Suprapubic skin (tissue), 4 donors: ENCODE results near the gene APH1B. TPM values are rescaled to one million over a fixed set of nuclear protein-coding genes. Genes with fewer than 3 reads are reported as not detected.

Experiments
- DNase-seq, 2 donors: peaks; one replicate each; pipeline ENCODE4 v3.0.0-alpha.2; 2019; ENCODE audit warnings: low spot score in 2 of 2
- H3K27ac ChIP-seq: fragments of 200-600 bp; sonication (generic); one replicate; pipeline ENCODE4 v1.5.1; 2019
- H3K27me3 ChIP-seq: fragments of 200-600 bp; sonication (generic); one replicate; pipeline ENCODE4 v1.5.1; 2019
- H3K36me3 ChIP-seq: fragments of 200-600 bp; sonication (generic); one replicate; pipeline ENCODE4 v1.5.1; 2019
- H3K4me1 ChIP-seq: fragments of 200-600 bp; sonication (generic); one replicate; pipeline ENCODE4 v1.5.1; 2019
- H3K4me3 ChIP-seq: fragments of 200-600 bp; sonication (generic); one replicate; pipeline ENCODE4 v1.5.1; 2019; ENCODE audit warnings: mild to moderate bottlenecking
- H3K9me3 ChIP-seq: fragments of 200-600 bp; sonication (generic); one replicate; pipeline ENCODE4 v1.5.1; 2019
- CTCF ChIP-seq, 2 donors: fragments of 200-600 bp in 1 of 2; fragments of 450-650 bp in 1 of 2; sonication (generic) in 1 of 2; IDR thresholded peaks; one replicate each; pipeline ENCODE4 v1.5.1; 2016 to 2019; ENCODE audit warnings: antibody characterized with exemption in 2 of 2, mild to moderate bottlenecking in 1 of 2, moderate library complexity in 1 of 2
- EP300 ChIP-seq: sonication (generic); formaldehyde crosslinking; IDR thresholded peaks from one replicate; pipeline ENCODE4 v1.6.1; 2017; ENCODE audit warnings: antibody characterized with exemption
- POLR2A ChIP-seq, 2 donors: fragments of 450-650 bp; IDR thresholded peaks; one replicate each; pipeline ENCODE4 v1.6.1; 2017; ENCODE audit warnings: antibody characterized with exemption in 2 of 2, mild to moderate bottlenecking in 2 of 2, moderate library complexity in 2 of 2
- POLR2AphosphoS5 ChIP-seq, 3 donors: sonication (generic); formaldehyde crosslinking; IDR thresholded peaks; one replicate each; pipeline ENCODE4 v1.6.1; 2017; ENCODE audit warnings: antibody characterized with exemption in 3 of 3
- WGBS: methylation state at CpG from one replicate; pipeline ENCODE4 v1.1.5; 2018; 5-methylcytosine and 5-hydroxymethylcytosine counted together
- total RNA-seq, 4 donors: library from RNA; depleted of rRNA; stranded (reverse); fragments of >200 nt; gene quantifications; one replicate each; pipeline ENCODE4 v1.1.0, GENCODE V29; 2016

Gene APH1B
- total RNA-seq, 4 donors from 2014 or later: 4.5 to 12.1 (median 7.1) TPM

GRCh38 chr15:63321462-63321861, 44.1 kb downstream of the APH1B start:
- DNase-seq: no peak
- no peaks in the 10 kb centered on the region for H3K27me3 ChIP-seq
- 93% methylated on average over 22 of the region's 29 CpGs for WGBS
- peaks cover 3% of the 10 kb centered on the region for H3K4me1 ChIP-seq
- no peaks in the 10 kb centered on the region for H3K9me3 ChIP-seq
- H3K36me3 ChIP-seq: peaks cover 10% of the 10 kb centered on the region
- H3K27ac ChIP-seq: no peak overlapping the region
- TF ChIP-seq EP300 (no peak), POLR2AphosphoS5 (IDR thresholded peaks at IDR 0.05) (no peak), POLR2A (IDR thresholded peaks at IDR 0.05) (no peak), CTCF (IDR thresholded peaks at IDR 0.05) (no peak)
- no peak overlapping the region for H3K4me3 ChIP-seq

DNA sequence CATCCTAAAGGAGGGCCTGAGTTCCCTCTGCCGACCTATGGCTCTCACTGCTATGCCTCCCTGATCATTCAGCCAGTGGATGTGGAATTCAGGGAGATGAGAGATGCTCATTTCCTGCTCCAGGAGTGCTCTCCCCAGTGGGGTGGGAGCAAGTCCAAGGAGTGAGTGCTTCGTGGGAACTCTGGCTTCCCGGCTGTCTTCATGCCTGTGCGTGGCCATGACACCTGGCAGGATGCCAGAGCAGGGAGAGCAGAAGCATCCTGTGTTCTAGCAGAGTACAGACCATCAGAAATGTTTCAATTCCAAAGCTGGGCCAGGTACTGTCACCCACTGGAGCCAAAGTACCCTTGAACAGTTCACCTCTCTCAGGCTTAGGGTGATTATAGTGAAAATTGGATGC, 45.1 kb downstream of the APH1B start:
- no peak for DNase-seq
- Histone ChIP-seq H3K27ac (no peak overlapping the region), H3K9me3 (no peaks in the 10 kb centered on the region), H3K4me1 (peaks cover 3% of the 10 kb centered on the region), H3K36me3 (peaks cover 10% of the 10 kb centered on the region), H3K4me3 (no peak overlapping the region), H3K27me3 (no peaks in the 10 kb centered on the region)
- WGBS: 29% methylated on average over 4 of the region's 4 CpGs
- no peak for TF ChIP-seq CTCF (IDR thresholded peaks at IDR 0.05)
- TF ChIP-seq EP300: no peak
- no peak for TF ChIP-seq POLR2AphosphoS5 (IDR thresholded peaks at IDR 0.05)
- TF ChIP-seq POLR2A (IDR thresholded peaks at IDR 0.05): no peak

GRCh38 chr15:63323798-63324563, 46.6 kb downstream of the APH1B start:
- 38% methylated on average over 9 of the region's 9 CpGs for WGBS
- DNase-seq: no peak
- Histone ChIP-seq H3K9me3 (no peaks in the 10 kb centered on the region), H3K36me3 (peaks cover 13% of the 10 kb centered on the region), H3K4me1 (peaks cover 3% of the 10 kb centered on the region), H3K27ac (no peak overlapping the region), H3K4me3 (no peak overlapping the region), H3K27me3 (no peaks in the 10 kb centered on the region)
- TF ChIP-seq EP300 (no peak), POLR2A (IDR thresholded peaks at IDR 0.05) (no peak), CTCF (IDR thresholded peaks at IDR 0.05) (no peak), POLR2AphosphoS5 (IDR thresholded peaks at IDR 0.05) (no peak)

GRCh38 chr15:63324770-63325169, 47.4 kb downstream of the APH1B start:
- H3K27ac ChIP-seq: no peak overlapping the region
- 84% methylated on average over 7 of the region's 7 CpGs for WGBS
- peaks cover 3% of the 10 kb centered on the region for H3K4me1 ChIP-seq
- TF ChIP-seq EP300: no peak
- no peak for TF ChIP-seq CTCF (IDR thresholded peaks at IDR 0.05)
- no peak for TF ChIP-seq POLR2A (IDR thresholded peaks at IDR 0.05)
- no peak for TF ChIP-seq POLR2AphosphoS5 (IDR thresholded peaks at IDR 0.05)
- DNase-seq: no peak
- peaks cover 13% of the 10 kb centered on the region for H3K36me3 ChIP-seq
- H3K9me3 ChIP-seq: no peaks in the 10 kb centered on the region
- H3K4me3 ChIP-seq: no peak overlapping the region
- H3K27me3 ChIP-seq: no peaks in the 10 kb centered on the region

- peaks cover 26% of the 10 kb centered on the region for H3K4me1 ChIP-seq
- TF ChIP-seq CTCF (IDR thresholded peaks at IDR 0.05): no peak
- no peak for TF ChIP-seq POLR2A (IDR thresholded peaks at IDR 0.05)
- no peak for TF ChIP-seq EP300
- TF ChIP-seq POLR2AphosphoS5 (IDR thresholded peaks at IDR 0.05): no peak
- H3K4me3 ChIP-seq: no peak overlapping the region
- no peaks in the 10 kb centered on the region for H3K9me3 ChIP-seq
- peaks cover 13% of the 10 kb centered on the region for H3K36me3 ChIP-seq
- no peak for DNase-seq
- H3K27me3 ChIP-seq: no peaks in the 10 kb centered on the region
- H3K27ac ChIP-seq: no peak overlapping the region
- 87% methylated on average over 12 of the region's 12 CpGs for whole genome bisulfite sequencing
Measured at GRCh38 chr15:63327648-63328421, 50.4 kb downstream of the APH1B start.
